ENCODE data around the gene MYO19. TPM values are rescaled to one million over a fixed set of nuclear protein-coding genes. Genes with fewer than 3 reads are reported as not detected.

The MYO19 gene
- total and polyA plus RNA-seq, 9 of the 15 experiments (the other 6 are each of a cell fraction or from before 2014, with no cell fraction given), result 21.6 to 176 (median 129) TPM

- H3K79me2 ChIP-seq (ENCODE audit: control insufficient read depth, insufficient read depth, low read length), result peaks cover 25% of the 10 kb centered on the region
- FAIRE-seq (no peak), ATAC-seq (no peak), DNase-seq (ENCODE audit: extremely low read depth in 1 of 4, low spot score in 3 of 4) (no peak)
- no peak overlapping the region for H3K4me2 ChIP-seq (ENCODE audit: insufficient read depth, low read length)
- TF ChIP-seq TCF3 (CRISPR knock-in tag; IDR thresholded peaks at IDR 0.05), result no peak
- no peak for TF ChIP-seq ZNF717 (CRISPR knock-in tag; IDR thresholded peaks at IDR 0.05)
- TF ChIP-seq, protein P1, sequence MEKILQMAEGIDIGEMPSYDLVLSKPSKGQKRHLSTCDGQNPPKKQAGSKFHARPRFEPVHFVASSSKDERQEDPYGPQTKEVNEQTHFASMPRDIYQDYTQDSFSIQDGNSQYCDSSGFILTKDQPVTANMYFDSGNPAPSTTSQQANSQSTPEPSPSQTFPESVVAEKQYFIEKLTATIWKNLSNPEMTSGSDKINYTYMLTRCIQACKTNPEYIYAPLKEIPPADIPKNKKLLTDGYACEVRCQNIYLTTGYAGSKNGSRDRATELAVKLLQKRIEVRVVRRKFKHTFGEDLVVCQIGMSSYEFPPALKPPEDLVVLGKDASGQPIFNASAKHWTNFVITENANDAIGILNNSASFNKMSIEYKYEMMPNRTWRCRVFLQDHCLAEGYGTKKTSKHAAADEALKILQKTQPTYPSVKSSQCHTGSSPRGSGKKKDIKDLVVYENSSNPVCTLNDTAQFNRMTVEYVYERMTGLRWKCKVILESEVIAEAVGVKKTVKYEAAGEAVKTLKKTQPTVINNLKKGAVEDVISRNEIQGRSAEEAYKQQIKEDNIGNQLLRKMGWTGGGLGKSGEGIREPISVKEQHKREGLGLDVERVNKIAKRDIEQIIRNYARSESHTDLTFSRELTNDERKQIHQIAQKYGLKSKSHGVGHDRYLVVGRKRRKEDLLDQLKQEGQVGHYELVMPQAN (IDR thresholded peaks at IDR 0.05; ENCODE audit: borderline replicate concordance), result no peak
- TF ChIP-seq ELF1 (tag; IDR thresholded peaks at IDR 0.05), result no peak
- TF ChIP-seq TAF7 (tag; IDR thresholded peaks at IDR 0.05), result no peak
- TF ChIP-seq CBFB (CRISPR knock-in tag; IDR thresholded peaks at IDR 0.05), result no peak
- TF ChIP-seq ZNF143 (CRISPR knock-in tag; IDR thresholded peaks at IDR 0.05), result no peak
- TF ChIP-seq HNRNPL (IDR thresholded peaks at IDR 0.05; ENCODE audit: low read depth, low read length), result no peak
- no peak for TF ChIP-seq MTF1 (CRISPR knock-in tag; IDR thresholded peaks at IDR 0.05; ENCODE audit: borderline replicate concordance)
- TF ChIP-seq ZNF121 (CRISPR knock-in tag; conservative IDR thresholded peaks at IDR 0.05), result no peak
- TF ChIP-seq NFIC (IDR thresholded peaks at IDR 0.05), result no peak
- no peak for TF ChIP-seq E4F1 (CRISPR knock-in tag; IDR thresholded peaks at IDR 0.05; ENCODE audit: borderline replicate concordance)
- no peak for TF ChIP-seq ELF2 (CRISPR knock-in tag; IDR thresholded peaks at IDR 0.05)
- TF ChIP-seq, protein P2, sequence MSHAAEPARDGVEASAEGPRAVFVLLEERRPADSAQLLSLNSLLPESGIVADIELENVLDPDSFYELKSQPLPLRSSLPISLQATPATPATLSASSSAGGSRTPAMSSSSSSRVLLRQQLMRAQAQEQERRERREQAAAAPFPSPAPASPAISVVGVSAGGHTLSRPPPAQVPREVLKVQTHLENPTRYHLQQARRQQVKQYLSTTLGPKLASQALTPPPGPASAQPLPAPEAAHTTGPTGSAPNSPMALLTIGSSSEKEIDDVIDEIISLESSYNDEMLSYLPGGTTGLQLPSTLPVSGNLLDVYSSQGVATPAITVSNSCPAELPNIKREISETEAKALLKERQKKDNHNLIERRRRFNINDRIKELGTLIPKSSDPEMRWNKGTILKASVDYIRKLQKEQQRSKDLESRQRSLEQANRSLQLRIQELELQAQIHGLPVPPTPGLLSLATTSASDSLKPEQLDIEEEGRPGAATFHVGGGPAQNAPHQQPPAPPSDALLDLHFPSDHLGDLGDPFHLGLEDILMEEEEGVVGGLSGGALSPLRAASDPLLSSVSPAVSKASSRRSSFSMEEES (CRISPR knock-in tag; IDR thresholded peaks at IDR 0.05), result no peak
- TF ChIP-seq ZBTB8A (IDR thresholded peaks at IDR 0.05; ENCODE audit: partially characterized antibody), result no peak
- TF ChIP-seq, protein P3, sequence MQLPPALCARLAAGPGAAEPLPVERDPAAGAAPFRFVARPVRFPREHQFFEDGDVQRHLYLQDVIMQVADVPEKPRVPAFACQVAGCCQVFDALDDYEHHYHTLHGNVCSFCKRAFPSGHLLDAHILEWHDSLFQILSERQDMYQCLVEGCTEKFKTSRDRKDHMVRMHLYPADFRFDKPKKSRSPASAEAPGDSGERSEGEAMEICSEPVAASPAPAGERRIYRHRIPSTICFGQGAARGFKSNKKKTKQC (CRISPR knock-in tag; IDR thresholded peaks at IDR 0.05), result no peak
- H3K9ac ChIP-seq (ENCODE audit: insufficient read depth in 1 of 2, low read depth in 2 of 2, low read length in 2 of 2), result no peak overlapping the region
- BruUV-seq (replicated peaks), result no TSS peak
- no peaks in the 10 kb centered on the region for H3K27me3 ChIP-seq (ENCODE audit: control insufficient read depth in 2 of 2, insufficient read depth in 2 of 2, low read length in 2 of 2)
- no peak overlapping the region for H3K4me3 ChIP-seq
- ChIA-PET POLR2A (interaction anchor here (0.6 kb wide), 1 partner anchor 19 kb away, joined by 3 read pairs; no protein-coding TSS in a partner anchor), CTCF (ENCODE audit: low intra/inter-chr PET ratio) (no interaction called here)
- in situ Hi-C loops (cut with MboI) (no loop called here), intact Hi-C loops (cut with micrococcal nuclease) (no loop called here)
- peaks cover 79% of the 10 kb centered on the region for H3K36me3 ChIP-seq (ENCODE audit: control insufficient read depth, insufficient read depth, low read length)
- 79% methylated on average over 2 of the region's 2 CpGs for WGBS (ENCODE audit: insufficient coverage, low coverage, missing lambda C conversion rate)
- no peak overlapping the region for H2AFZ ChIP-seq (ENCODE audit: low read depth, low read length)
- peaks cover 0 to 6% of the 10 kb centered on the region in 2 experiments; a peak in 2 of 5 replicates for H3K4me1 ChIP-seq (replicated peaks in 1 of 2; ENCODE audit: control insufficient read depth in 2 of 2, insufficient read depth in 2 of 2, low read length in 2 of 2)
- no peaks in the 10 kb centered on the region for H3K9me3 ChIP-seq (replicated peaks; ENCODE audit: control insufficient read depth, insufficient read depth, low read depth, low read length)
- no peak overlapping the region for H3K27ac ChIP-seq (ENCODE audit: extremely low read depth, low read depth, low read length)
- H4K20me1 ChIP-seq (replicated peaks; ENCODE audit: control insufficient read depth, insufficient read depth, low read length), result no peaks in the 10 kb centered on the region
- H3K9me1 ChIP-seq (ENCODE audit: control insufficient read depth, insufficient read depth, low read length), result no peaks in the 10 kb centered on the region
Measured at GRCh38 chr17:36576793-36577192, 42.1 kb upstream of the MYO19 start.

All from K562 (cell line).